ENCODE results near the gene ARHGAP23.
"Not testable (repeated sequence)": the region's sequence is repeated elsewhere in the genome, so short reads cannot be mapped to it uniquely, and the experiment has no call there.

ARHGAP23 gene

GRCh38 chr17:38491346-38492066 lies 63.2 kb downstream of the ARHGAP23 start:
- not testable (repeated sequence) for DNase-seq

GRCh38 chr17:38492067-38493040 lies 64.1 kb downstream of the ARHGAP23 start:
- DNase-seq = peak; percentile 74

DNA sequence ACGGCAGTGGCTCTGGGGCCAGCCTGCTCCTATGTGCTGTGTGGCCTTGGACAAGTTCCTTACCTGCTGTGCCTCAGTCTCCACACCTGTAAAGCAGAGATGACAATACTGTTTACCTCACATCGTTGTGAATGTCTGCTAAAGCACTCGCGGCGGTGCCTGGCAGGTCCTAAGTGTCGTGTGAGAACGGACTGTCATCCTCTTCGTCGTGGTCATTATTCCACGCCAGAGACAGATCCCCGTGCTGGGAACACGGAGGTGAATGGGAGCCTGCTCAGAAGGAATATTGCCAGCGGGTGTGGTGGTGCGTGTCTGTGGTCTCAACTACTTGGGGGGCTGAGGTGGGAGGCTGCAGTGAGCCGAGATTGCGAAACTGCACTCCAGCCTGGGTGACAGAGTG lies 65.9 kb downstream of the ARHGAP23 start:
- DNase-seq = not testable (repeated sequence)

DNA sequence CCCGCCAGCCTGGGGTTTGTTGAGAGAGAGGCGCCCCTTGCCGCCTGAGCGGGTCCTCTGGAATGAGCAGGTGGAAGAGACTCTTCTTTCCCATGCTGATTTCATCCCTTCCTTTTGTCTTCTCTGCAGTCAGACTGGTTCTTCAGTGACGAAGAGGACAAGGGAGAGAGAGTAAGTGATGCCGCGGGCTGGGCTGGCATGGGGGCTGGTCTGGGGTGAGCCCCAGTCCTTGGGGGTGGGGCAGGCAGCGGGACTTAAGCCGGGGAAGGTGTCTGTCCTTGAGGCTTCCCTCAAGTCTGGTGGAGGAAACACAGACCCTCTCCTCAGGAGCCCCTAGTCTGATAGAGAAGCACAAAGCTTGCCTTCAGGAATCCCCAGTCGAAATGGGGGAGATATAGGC lies 69.4 kb downstream of the ARHGAP23 start:
- not testable (repeated sequence) for DNase-seq

- no peak for DNase-seq
These were observed 70.1 kb downstream of the ARHGAP23 start for GRCh38 chr17:38498353-38498752.

DNA sequence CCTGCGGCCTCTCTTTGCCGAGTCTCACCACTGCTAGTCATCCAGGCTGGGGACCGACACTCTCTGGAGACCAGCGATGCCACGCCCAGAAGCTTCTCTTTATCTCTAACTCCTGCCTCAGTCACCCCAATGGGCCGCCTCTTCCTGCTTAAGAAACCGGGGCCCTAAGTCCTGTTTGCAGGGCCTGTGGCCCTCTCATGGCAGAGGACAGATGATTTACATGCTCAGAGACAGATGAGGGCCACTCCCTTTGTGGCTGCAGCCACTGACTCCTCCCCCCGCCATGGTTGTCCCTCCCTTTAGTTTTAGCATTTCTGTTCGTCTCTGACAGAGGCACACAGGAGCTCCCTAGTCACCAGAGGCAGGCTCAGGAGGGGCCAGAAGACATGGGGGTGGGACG lies 71.0 kb downstream of the ARHGAP23 start:
- DNase-seq = not testable (repeated sequence)

DNA sequence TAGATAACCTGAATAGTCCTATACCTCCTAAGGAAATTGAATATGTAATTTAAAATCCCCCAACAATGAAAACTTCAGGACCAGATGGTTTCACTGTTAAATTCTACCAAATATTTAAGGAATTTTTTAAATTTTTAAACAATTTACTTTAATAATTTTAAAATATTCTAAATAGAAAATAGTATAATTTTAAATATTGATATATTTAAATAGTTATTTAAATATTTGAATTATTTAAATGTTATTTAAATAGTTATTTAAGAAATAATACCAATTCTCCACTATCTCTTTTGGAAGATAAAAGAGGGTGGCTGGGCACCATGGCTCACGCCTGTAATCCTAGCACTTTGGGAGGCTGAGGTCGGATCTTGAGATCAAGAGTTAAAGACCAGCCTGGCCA lies 73.5 kb downstream of the ARHGAP23 start:
- DNase-seq = not testable (repeated sequence)

GRCh38 chr17:38503286-38503913 lies 75.1 kb downstream of the ARHGAP23 start:
- not testable (repeated sequence) for DNase-seq

DNA sequence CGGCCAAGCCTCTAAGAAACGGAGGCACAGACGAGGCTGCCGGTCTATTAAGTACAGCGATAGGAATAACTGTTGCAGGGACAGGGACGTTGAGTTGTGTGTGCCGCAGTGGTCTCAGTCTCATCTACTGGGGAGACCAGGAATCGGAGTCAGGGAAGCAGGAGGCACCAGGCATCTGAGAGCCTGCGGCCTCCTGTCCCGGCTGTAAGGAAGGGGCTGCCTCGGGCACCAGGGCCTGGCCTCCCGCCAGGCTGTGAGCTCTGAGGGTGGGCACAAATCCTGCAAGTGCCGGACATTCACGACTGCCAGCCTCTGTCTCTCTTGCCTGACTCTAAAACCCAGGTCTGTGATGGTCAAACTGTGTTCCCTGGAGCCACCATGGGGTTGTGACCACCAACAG lies 76.0 kb downstream of the ARHGAP23 start:
- DNase-seq = no peak

- DNase-seq = peak; percentile 2
These were observed 79.2 kb downstream of the ARHGAP23 start for GRCh38 chr17:38507436-38507835.

DNA sequence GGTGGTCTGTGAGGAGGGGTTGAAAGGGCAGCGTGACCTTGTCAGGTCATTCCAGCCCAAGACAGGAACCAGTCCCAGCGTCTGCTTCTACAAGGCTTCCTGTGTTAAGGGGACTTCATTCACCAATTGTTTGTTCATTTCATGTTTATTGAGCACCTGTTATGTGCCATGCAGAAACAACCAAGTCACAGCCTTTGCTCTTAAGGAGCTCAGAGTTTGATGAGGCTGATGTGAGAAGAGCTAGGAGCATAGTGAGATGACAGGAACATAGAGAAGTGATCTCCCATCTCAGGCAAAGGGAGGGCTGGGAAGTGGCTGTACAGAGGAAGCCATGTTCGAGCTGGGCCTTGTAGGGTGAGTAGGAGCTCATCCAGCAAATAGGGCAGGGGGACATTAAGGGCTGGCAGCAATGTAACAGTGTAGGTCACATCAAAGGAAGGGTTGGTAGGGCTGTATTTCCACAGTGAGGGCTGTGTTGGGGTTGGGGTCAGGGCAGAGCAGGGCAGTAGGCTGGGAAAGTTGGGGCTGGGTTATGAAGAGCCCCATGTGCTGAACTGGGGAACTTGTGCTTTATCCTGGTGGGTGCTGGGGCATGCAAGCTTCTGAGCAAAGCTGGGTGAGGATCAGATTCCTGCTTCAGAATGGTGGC lies 79.8 kb downstream of the ARHGAP23 start:
- DNase-seq = no peak

- no peak for DNase-seq
These were observed 80.3 kb downstream of the ARHGAP23 start for GRCh38 chr17:38508570-38508950.

DNA sequence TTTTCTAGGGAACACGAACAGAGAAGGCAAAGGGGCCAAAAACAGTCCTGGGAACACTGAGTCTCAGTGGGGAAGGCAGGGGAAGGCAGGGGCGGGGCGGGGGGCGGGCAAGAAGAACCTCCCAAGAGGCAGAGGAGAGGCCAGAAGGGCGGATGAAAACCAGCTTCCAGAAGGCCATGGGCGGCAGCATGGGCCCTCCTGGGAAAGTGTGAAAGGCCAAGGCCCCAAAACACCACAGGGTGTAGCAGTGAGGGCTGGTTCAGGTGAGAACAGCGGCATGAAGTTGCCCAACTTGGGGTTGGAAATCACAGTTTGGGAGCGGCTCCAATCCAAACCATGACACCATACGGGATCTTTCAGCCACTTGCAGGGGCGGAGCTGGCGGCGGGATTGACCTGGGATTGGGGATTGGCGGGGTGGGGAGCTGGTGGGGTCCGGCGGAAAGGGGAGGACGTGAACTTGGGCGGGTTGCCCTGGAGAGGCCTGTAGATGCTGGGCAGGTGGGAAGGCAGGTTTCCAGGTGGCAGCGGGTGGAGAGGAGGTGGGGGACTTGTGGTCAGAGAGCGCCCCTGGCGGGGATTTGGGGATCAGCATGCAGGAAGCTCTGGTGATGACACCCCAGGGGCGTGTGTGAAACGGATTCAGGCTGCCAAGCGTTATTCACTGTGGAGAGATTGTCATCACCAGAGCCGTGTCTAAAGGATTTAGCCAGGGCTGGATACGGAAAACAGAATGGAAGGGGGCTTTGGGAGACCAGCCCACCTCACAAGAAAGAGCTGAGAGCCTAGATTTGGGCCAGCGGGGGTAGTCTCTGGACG lies 80.9 kb downstream of the ARHGAP23 start:
- peak; percentile 89 for DNase-seq

- DNase-seq = no peak
These were observed 81.6 kb downstream of the ARHGAP23 start for GRCh38 chr17:38509772-38510420.

DNA sequence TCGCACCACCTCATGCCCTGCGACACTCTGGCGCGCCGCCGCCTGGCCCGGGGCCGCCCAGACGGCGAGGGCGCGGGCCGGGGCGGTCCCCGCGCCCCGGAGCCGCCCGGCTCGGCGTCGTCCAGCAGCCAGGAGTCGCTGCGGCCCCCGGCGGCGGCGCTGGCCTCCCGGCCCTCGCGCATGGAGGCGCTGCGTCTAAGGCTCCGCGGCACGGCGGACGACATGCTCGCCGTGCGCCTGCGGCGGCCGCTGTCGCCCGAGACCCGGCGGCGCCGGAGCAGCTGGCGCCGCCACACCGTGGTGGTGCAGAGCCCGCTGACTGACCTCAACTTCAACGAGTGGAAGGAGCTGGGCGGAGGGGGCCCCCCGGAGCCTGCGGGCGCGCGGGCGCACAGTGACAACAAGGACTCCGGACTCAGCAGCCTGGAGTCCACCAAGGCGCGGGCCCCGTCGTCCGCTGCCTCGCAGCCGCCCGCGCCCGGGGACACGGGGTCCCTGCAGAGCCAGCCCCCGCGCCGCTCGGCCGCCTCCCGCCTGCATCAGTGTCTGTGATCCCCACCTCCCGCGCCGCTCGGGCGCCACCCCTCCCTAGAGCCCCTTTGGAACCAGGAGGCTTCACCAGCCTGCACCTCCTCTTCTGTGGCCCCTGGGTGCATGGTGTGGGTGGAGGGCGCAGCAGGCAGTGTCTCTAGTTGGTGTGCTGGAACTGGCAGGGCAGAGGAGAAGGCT lies 82.3 kb downstream of the ARHGAP23 start:
- peak; percentile 11 for DNase-seq

- DNase-seq = peak; percentile 74
These were observed 83.2 kb downstream of the ARHGAP23 start for GRCh38 chr17:38511150-38512108.

- no peak for DNase-seq
These were observed 84.3 kb downstream of the ARHGAP23 start for GRCh38 chr17:38512473-38513058.

DNA sequence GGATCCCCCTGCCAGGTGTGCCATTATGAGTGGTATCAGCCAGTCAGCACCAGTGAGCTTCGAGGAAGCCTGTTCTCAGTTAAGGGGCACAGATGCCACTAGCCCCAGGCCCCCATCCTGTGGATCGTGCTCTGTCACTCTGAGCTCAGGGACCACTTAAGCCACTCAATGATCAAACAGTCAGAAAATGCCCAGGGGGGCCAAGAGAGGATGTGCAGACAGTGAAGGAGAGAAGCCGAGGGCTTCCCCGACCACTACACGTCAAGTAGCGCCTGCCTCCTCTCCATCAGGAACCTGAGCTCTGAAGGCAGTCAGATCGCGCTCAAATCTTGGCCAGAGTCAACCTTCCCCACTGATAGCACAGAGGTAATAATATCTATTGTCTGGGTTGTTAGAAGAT lies 98.3 kb downstream of the ARHGAP23 start:
- DNase-seq = not testable (repeated sequence)

DNA sequence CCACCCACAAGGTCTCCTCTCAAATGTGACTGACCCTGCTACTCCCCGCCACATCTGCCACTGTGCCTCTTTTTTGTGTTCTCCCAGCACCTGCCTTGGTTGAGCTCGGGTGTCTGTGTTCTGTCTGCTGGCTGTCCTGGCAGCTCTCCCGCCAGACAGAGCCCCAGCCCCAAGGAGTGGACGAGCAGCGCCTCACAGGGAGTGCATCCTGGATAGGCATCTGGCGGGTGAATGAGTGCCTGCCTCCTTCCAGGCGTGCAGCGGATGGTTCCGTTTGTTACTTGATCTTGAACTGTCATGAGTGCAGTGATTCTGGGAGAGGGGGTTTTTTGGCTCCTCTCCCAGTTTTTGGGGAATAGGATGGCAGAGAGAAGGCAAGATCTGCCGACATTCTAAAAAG lies 99.9 kb downstream of the ARHGAP23 start:
- DNase-seq = not testable (repeated sequence)

All from HCEC 1CT (cell line).